ENCODE measurements around the gene EPN2. TPM values are rescaled to one million over a fixed set of nuclear protein-coding genes. Genes with fewer than 3 reads are reported as not detected.

EPN2 gene
- total RNA-seq, 1 experiment from 2014 or later = 73.1 TPM

DNA sequence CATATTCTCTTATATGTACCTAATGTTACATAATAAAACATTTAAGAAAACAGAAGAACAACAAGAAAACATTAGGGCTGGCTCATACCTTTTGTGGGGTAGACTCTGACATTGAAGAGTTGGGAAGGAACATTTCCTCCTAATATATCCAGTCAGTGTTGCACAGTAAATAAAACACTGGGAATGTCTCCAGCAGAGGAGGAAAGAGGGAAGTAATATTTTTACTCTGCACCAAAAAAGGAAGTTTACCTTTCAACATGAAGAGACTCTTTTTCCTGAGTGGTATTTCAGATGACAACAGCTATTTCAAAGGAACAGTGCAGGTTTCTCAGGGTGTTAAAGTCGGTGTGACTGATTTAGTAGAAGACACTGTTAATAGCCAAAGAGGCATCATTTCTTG lies 31.9 kb downstream of the EPN2 start:
- no peaks in the 10 kb centered on the region for H3K9me2 ChIP-seq (ENCODE audit: insufficient read depth)
- peaks cover 79% of the 10 kb centered on the region for H3K79me2 ChIP-seq (ENCODE audit: insufficient read depth, low read length)
- ChIA-PET RAD21 (ENCODE audit: low non-redundant PET in 1 of 2, low total read pairs in 2 of 2, uncharacterized antibody in 2 of 2, unreplicated experiment in 2 of 2) (no interaction called here), POLR2A (no interaction called here), CTCF (no interaction called here)
- ATAC-seq = no peak
- no peak for TF ChIP-seq ZNF274 (IDR thresholded peaks at IDR 0.05; ENCODE audit: low read depth, low read length)
- TF ChIP-seq ELF1 (IDR thresholded peaks at IDR 0.05; ENCODE audit: borderline replicate concordance, low read depth) = no peak
- no peak for TF ChIP-seq SRF (IDR thresholded peaks at IDR 0.05; ENCODE audit: low read depth)
- TF ChIP-seq, protein P1, sequence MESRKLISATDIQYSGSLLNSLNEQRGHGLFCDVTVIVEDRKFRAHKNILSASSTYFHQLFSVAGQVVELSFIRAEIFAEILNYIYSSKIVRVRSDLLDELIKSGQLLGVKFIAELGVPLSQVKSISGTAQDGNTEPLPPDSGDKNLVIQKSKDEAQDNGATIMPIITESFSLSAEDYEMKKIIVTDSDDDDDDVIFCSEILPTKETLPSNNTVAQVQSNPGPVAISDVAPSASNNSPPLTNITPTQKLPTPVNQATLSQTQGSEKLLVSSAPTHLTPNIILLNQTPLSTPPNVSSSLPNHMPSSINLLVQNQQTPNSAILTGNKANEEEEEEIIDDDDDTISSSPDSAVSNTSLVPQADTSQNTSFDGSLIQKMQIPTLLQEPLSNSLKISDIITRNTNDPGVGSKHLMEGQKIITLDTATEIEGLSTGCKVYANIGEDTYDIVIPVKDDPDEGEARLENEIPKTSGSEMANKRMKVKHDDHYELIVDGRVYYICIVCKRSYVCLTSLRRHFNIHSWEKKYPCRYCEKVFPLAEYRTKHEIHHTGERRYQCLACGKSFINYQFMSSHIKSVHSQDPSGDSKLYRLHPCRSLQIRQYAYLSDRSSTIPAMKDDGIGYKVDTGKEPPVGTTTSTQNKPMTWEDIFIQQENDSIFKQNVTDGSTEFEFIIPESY (IDR thresholded peaks at IDR 0.05; ENCODE audit: extremely low read depth, insufficient replicate concordance, low read length) = no peak
- TF ChIP-seq, protein P2, sequence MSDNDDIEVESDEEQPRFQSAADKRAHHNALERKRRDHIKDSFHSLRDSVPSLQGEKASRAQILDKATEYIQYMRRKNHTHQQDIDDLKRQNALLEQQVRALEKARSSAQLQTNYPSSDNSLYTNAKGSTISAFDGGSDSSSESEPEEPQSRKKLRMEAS (IDR thresholded peaks at IDR 0.05) = no peak
- no peak for TF ChIP-seq ZFX (IDR thresholded peaks at IDR 0.05)
- no peak for TF ChIP-seq EGR1 (IDR thresholded peaks at IDR 0.05; ENCODE audit: low read depth)
- no peak for TF ChIP-seq CBX3 (IDR thresholded peaks at IDR 0.05; ENCODE audit: low read depth)
- no peak for TF ChIP-seq TCF7L2 (IDR thresholded peaks at IDR 0.05; ENCODE audit: borderline replicate concordance, extremely low read depth, insufficient read depth, insufficient read length)
- no peak for TF ChIP-seq YY1 (IDR thresholded peaks at IDR 0.05; ENCODE audit: extremely low read depth, insufficient replicate concordance, low read depth, low read length)
- TF ChIP-seq SP1 (IDR thresholded peaks at IDR 0.05; ENCODE audit: low read depth) = no peak
- TF ChIP-seq, protein P3, sequence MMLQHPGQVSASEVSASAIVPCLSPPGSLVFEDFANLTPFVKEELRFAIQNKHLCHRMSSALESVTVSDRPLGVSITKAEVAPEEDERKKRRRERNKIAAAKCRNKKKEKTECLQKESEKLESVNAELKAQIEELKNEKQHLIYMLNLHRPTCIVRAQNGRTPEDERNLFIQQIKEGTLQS (IDR thresholded peaks at IDR 0.05) = no peak
- no peak overlapping the region for H3K4me2 ChIP-seq (ENCODE audit: low read length)
- H3K4me1 ChIP-seq (ENCODE audit: control insufficient read depth in 1 of 2, insufficient read depth in 2 of 2, low read length in 2 of 2) = no peaks in the 10 kb centered on the region
- no peaks in the 10 kb centered on the region for H3K9me3 ChIP-seq (ENCODE audit: control insufficient read depth in 1 of 2, insufficient read depth in 1 of 2, low read depth in 1 of 2, low read length in 2 of 2)
- H3K27ac ChIP-seq (ENCODE audit: low read depth, low read length) = no peak overlapping the region
- BruUV-seq (replicated peaks) = no TSS peak
- no peak overlapping the region for H3K4me3 ChIP-seq (replicated peaks in 1 of 2; ENCODE audit: low read depth in 1 of 2, low read length in 2 of 2)
- H3K36me3 ChIP-seq (ENCODE audit: control insufficient read depth in 1 of 2, insufficient read depth in 2 of 2, low read length in 2 of 2) = peaks cover 2 to 4% of the 10 kb centered on the region in 2 experiments; a peak in 1 of 4 replicates
- intact Hi-C loops (cut with micrococcal nuclease) = no loop called here
- no peak overlapping the region for H2AFZ ChIP-seq (ENCODE audit: low read depth, low read length, poor library complexity, severe bottlenecking)
- no peak for DNase-seq (ENCODE audit: low read depth, low spot score)
- no peaks in the 10 kb centered on the region for H3K27me3 ChIP-seq (ENCODE audit: insufficient read depth, low read length)
- no peak overlapping the region for H3K9ac ChIP-seq (ENCODE audit: low read length)
- H4K20me1 ChIP-seq (ENCODE audit: insufficient read depth) = no peaks in the 10 kb centered on the region
